Esophagus muscularis mucosa (tissue), 4 donors: ENCODE measurements around the gene SRA1. TPM values are rescaled to one million over a fixed set of nuclear protein-coding genes. Genes with fewer than 3 reads are reported as not detected.

Experiments used
- small RNA-seq, 3 donors: library from RNA; depleted of rRNA; stranded (forward); fragments of <200 nt; gene quantifications; one replicate each; pipeline ENCODE3, GENCODE V24; 2016
- total RNA-seq, 4 donors: library from RNA; depleted of rRNA; stranded (reverse); fragments of >200 nt; gene quantifications; one replicate each; pipeline versions ENCODE4 v1.1.0 to v1.2.1, GENCODE V29; 2016

SRA1 gene
- total RNA-seq, 4 donors from 2014 or later, result 17.4 to 29.2 (median 24.7) TPM

Small RNAs within 50 kb of the gene (small RNA-seq; reads per million reads assigned to genes)
- gene RF00279 (0 reads per million in 3 donors), gene RF00443 (0 reads per million in 3 donors)

Other genes starting within 250 kb of the SRA1 start
- gene HBEGF, start 210.9 kb downstream of the SRA1 start, total RNA-seq, result 10 to 100 TPM in 1 of 4 donors, 1 to 10 TPM in 3; 6.6 to 20.0 (median 8.2) TPM
- not detected for gene SLC4A9, start 197.3 kb downstream of the SRA1 start, total RNA-seq
- gene ANKHD1, start 155.6 kb downstream of the SRA1 start, total RNA-seq, result 10 to 100 TPM; 58.3 to 94.3 (median 62.2) TPM
- 10 to 100 TPM in 1 of 4 donors, 1 to 10 TPM in 3; 7.8 to 25.3 (median 9.2) TPM for gene EIF4EBP3, start 9.8 kb downstream of the SRA1 start, total RNA-seq
- gene APBB3, start 7.1 kb upstream of the SRA1 start, total RNA-seq, result 10 to 100 TPM in 3 of 4 donors, 1 to 10 TPM in 1; 6.8 to 12.5 (median 11.8) TPM
- gene SLC35A4, start 7.4 kb upstream of the SRA1 start, total RNA-seq, result 10 to 100 TPM; 27.8 to 45.1 (median 36.6) TPM
- 100 to 1,000 TPM in 1 of 4 donors, 10 to 100 TPM in 3; 34.9 to 125 (median 56.1) TPM for gene CD14, start 75.7 kb upstream of the SRA1 start, total RNA-seq
- 10 to 100 TPM; 14.0 to 41.4 (median 22.2) TPM for gene TMCO6, start 82.0 kb upstream of the SRA1 start, total RNA-seq
- gene NDUFA2, start 90.2 kb upstream of the SRA1 start, total RNA-seq, result 10 to 100 TPM; 52.3 to 63.3 (median 57.4) TPM
- gene IK, start 90.4 kb upstream of the SRA1 start, total RNA-seq, result 100 to 1,000 TPM in 3 of 4 donors, 10 to 100 TPM in 1; 98.7 to 159 (median 148) TPM
- gene WDR55, start 107.4 kb upstream of the SRA1 start, total RNA-seq, result 10 to 100 TPM; 17.7 to 23.8 (median 20.6) TPM
- under 1 TPM in 3 of 4 donors, not detected in 1; 0.46 to 0.83 (median 0.66) TPM for gene DND1, start 116.1 kb upstream of the SRA1 start, total RNA-seq
- gene HARS1, start 133.9 kb upstream of the SRA1 start, total RNA-seq, result 10 to 100 TPM; 45.7 to 68.7 (median 59.9) TPM
- 10 to 100 TPM; 19.1 to 22.2 (median 19.2) TPM for gene HARS2, start 134.0 kb upstream of the SRA1 start, total RNA-seq
- gene ZMAT2, start 143.0 kb upstream of the SRA1 start, total RNA-seq, result 10 to 100 TPM; 30.8 to 45.1 (median 38.0) TPM
- gene PCDHA1, start 228.7 kb upstream of the SRA1 start, total RNA-seq, result not detected
- under 1 TPM in 3 of 4 donors, not detected in 1; 0.13 to 0.42 (median 0.34) TPM for gene PCDHA2, start 237.4 kb upstream of the SRA1 start, total RNA-seq
- gene PCDHA3, start 243.6 kb upstream of the SRA1 start, total RNA-seq, result 1 to 10 TPM in 3 of 4 donors, under 1 TPM in 1; 0.17 to 1.9 (median 1.2) TPM
- 1 to 10 TPM in 1 of 4 donors, under 1 TPM in 3; 0.45 to 1.1 (median 0.66) TPM for gene PCDHA4, start 249.6 kb upstream of the SRA1 start, total RNA-seq